Mucosa of rectum (tissue), 2 donors: ENCODE results near the gene GABBR2.

ENCODE experiments used
- H3K27ac ChIP-seq, 2 donors: one replicate each; pipeline ENCODE4 v1.7.0; 2013; ENCODE audit warnings: inconsistent platforms in 2 of 2, low read depth in 2 of 2, low read length in 2 of 2
- H3K27me3 ChIP-seq, 2 donors: one replicate each; pipeline ENCODE4 v1.7.0; 2013; ENCODE audit warnings: low read length in 2 of 2; ENCODE audit not compliant: control insufficient read depth in 2 of 2, insufficient read depth in 2 of 2
- H3K36me3 ChIP-seq, 2 donors: one replicate each; pipeline ENCODE4 v1.7.0; 2013; ENCODE audit warnings: low read length in 2 of 2; ENCODE audit not compliant: control insufficient read depth in 2 of 2, insufficient read depth in 2 of 2
- H3K4me1 ChIP-seq, 2 donors: one replicate each; pipeline ENCODE4 v1.7.0; 2013; ENCODE audit warnings: low read length in 2 of 2, mild to moderate bottlenecking in 1 of 2; ENCODE audit not compliant: control insufficient read depth in 2 of 2, insufficient read depth in 2 of 2
- H3K4me3 ChIP-seq, 2 donors: one replicate each; pipeline ENCODE4 v1.7.0; 2013; ENCODE audit warnings: low read length in 2 of 2
- H3K9ac ChIP-seq, 2 donors: one replicate each; pipeline ENCODE4 v1.7.0; 2013; ENCODE audit warnings: low read length in 2 of 2, low read depth in 1 of 2, mild to moderate bottlenecking in 1 of 2
- H3K9me3 ChIP-seq, 2 donors: one replicate each; pipeline ENCODE4 v1.7.0; 2013; ENCODE audit warnings: low read length in 2 of 2; ENCODE audit not compliant: control insufficient read depth in 2 of 2
- donor health status: healthy.
- donor health status: Normal muscosa, but diverticular disease.

Gene GABBR2

DNA sequence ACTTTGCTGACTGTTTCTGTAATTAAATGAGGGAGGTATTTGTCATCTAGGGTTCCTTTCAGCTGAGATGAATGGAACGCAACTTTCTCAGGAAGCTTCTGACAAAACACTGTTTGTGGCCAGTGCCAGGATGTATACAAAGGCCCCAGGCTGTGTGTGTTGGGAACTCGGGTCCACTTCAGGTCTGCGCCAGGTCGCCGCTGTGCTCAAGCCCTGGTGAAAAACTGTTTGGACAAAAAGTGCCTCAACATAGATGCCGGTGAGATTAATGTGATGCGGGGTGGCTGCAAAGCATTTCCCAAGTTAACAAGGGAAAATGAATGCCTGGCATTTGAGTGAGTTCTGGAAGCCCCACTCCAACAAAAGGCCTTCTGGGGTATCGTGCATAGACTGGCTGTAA is 156.4 kb downstream of the GABBR2 start:
- Histone ChIP-seq H3K9me3 (no peaks in the 10 kb centered on the region), H3K27ac (no peak overlapping the region), H3K4me1 (no peaks in the 10 kb centered on the region), H3K9ac (no peak overlapping the region), H3K36me3 (no peaks in the 10 kb centered on the region), H3K27me3 (no peaks in the 10 kb centered on the region), H3K4me3 (no peak overlapping the region)

DNA sequence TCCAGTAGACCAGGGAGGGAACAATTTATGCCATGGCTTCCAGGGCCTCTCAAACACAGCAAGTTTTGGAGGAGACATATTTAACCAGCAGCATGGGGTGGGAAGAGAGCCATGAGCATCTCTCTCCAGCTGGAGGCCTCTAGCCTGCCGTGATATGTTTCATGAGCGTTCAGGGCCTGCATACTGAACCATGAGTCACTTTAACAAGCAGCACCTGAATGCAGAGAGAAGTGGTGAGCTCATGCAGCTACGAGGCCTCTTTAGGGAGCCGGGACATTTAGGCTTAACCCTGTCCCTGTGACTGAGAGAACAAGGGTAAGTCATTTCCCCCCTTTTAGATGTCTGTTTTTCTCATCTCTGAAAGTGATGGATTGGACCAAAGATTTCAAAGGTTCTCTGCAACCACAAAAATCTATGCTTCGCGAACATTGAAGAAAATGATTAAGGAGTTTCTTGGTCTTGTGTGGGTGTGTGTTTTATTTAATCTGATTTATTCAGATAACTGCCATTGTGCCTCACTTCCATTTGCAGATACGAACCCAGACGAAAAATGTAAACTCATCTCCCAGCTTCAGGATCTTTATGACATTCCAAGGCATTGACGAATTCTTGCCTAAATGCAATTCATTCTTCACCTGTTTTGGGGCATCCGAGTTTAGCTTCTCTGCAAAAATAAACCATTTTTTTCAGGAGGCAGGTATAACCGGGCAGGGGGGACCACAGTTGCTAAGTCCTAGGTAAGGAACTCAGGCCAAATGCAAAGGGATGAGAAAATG is 157.0 kb downstream of the GABBR2 start:
- Histone ChIP-seq H3K27me3 (no peaks in the 10 kb centered on the region), H3K4me1 (no peaks in the 10 kb centered on the region), H3K9me3 (no peaks in the 10 kb centered on the region), H3K36me3 (no peaks in the 10 kb centered on the region), H3K27ac (no peak overlapping the region), H3K4me3 (no peak overlapping the region), H3K9ac (no peak overlapping the region)

DNA sequence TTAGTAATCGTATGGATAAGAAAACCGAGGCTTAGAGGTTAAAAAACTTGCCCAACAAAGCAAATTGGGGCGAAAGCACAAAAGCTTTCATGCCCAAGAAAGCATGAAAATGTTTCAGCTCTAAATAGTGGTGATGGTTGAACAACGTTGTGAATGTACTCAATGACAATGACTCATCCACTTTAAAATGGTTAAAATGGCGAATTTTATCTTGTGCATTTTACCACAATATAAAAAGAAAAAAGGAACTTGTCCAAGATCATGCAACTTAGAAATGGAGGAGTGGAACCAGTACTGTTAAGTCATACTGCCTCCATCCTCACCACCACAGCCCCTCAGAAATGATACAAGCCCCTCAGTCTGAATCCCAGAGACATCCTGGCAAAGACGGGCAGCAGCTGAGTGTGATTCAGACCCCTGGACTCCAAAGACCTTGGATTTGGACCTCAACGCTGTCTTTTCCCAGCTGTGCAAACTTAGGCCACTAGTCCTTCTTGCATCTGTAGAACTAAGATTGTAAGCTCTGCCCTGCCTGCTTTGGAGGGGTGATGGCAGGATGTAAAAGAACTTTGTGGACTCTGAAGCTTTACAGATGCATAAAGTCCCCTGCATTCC is 158.4 kb downstream of the GABBR2 start:
- Histone ChIP-seq H3K9ac (no peak overlapping the region), H3K36me3 (no peaks in the 10 kb centered on the region), H3K9me3 (no peaks in the 10 kb centered on the region), H3K4me1 (no peaks in the 10 kb centered on the region), H3K27me3 (no peaks in the 10 kb centered on the region), H3K4me3 (no peak overlapping the region), H3K27ac (no peak overlapping the region)

DNA sequence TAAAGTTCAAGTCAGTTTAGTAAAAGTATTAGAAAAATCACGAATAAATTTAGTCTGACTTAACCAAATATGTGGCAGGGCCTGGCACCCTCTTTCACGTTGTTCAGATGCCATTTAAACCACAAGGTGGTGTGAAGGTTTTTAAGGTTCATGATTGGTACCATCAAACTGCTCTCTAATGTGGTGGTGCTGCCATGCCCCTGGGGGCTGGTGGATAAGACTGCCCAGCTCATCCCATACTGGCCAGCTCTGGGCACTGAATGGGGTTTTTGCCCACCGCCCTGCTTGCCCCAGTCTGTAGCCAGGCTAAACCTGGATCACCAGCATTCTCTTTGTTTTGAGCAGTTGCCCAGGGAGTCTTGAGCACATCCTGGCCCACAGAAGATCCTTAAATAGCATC is 159.3 kb downstream of the GABBR2 start:
- no peak overlapping the region for H3K4me3 ChIP-seq

DNA sequence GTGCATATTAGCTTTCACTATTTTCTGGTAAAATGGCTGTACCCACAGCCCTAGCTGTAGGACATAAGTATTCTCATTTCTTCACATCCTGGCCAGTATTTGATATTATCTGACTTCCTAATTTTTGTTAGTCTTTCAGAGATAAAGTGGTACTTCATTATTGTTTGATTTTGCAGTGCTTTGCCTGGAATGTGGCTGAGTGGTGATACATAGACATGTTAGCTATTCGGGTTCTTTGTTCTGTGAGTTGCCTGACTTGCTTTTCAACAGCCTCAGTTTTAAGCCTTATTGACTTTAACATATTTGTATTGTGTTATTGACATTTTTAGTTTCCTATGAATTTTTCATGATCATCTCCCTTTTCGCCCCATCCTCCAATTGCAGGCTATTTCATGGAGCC is 161.1 kb downstream of the GABBR2 start:
- Histone ChIP-seq H3K9me3 (no peaks in the 10 kb centered on the region), H3K9ac (no peak overlapping the region), H3K36me3 (no peaks in the 10 kb centered on the region), H3K27me3 (no peaks in the 10 kb centered on the region), H3K27ac (no peak overlapping the region), H3K4me3 (no peak overlapping the region), H3K4me1 (no peaks in the 10 kb centered on the region)

More for the DNA sequence above, 159.3 kb downstream of the GABBR2 start:
- Histone ChIP-seq H3K27ac (no peak overlapping the region), H3K9ac (no peak overlapping the region), H3K27me3 (no peaks in the 10 kb centered on the region), H3K4me1 (no peaks in the 10 kb centered on the region), H3K9me3 (no peaks in the 10 kb centered on the region), H3K36me3 (no peaks in the 10 kb centered on the region)

DNA sequence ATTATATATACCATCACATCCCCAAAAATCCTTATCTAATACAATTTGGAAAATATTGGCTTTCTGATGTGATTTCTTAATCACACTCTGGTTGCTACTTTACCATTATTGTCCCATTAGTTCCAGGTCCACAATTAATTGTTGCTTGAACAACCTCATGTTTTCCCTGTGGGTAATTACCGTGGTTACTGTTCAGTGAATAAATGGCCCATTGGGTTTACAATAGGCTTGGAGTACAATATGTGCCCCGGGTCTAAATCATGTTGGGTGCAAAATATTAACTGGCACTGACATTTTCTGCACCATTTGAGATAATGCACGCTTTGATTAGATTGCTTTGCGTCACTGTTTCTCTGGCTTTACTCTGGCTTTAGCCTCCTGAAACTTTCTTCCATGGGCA is 163.7 kb downstream of the GABBR2 start:
- no peaks in the 10 kb centered on the region for H3K4me1 ChIP-seq
- H3K9ac ChIP-seq, result no peak overlapping the region
- H3K27me3 ChIP-seq, result no peaks in the 10 kb centered on the region

DNA sequence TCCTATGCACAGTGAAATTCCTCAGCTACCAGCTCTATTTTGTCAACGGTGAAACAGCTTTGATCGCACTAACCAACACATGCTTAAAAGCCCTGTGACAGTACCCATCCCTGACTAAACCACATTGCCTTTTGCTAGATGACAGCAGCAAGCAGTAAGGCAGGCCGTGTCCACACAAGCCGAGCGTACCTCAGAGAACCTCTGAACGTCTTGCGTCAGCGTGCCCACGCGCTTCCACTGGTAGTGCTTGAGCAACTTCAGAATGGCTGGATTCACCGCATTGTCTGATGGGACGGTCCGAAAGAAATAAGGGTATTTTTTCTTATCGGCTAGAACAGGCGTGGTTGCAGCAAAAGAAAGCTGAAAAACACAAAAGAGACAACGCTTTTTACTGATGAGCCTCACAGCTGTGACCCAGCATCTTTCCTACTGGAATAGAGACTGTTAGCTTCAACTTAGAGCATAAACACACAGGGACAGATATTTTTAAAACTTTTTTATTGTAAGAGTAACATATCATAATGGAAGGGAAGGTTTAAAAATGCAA is 167.0 kb downstream of the GABBR2 start:
- H3K36me3 ChIP-seq, result no peaks in the 10 kb centered on the region

More for the DNA sequence above, 163.7 kb downstream of the GABBR2 start:
- no peaks in the 10 kb centered on the region for H3K9me3 ChIP-seq
- H3K27ac ChIP-seq, result no peak overlapping the region
- H3K36me3 ChIP-seq, result no peaks in the 10 kb centered on the region
- no peak overlapping the region for H3K4me3 ChIP-seq

DNA sequence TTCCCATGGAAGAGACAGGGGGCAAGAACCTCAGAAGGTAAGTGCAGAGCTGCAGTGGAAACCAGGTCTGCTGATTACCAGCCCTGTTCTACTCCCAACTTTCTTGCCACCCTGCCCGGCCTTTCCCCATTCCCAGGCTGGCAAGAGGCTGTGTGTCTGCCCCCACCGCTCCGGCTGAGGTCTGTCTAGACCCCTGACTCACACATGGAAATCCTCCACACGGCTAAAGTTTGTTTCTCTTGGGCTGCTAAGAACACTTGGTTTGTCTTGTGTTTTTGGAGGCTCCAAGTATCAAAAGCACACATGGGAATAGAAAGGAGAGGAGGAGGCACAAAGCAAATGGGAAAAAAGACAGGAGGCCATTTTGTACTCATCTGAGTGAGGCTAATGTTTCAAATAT is 168.3 kb downstream of the GABBR2 start:
- no peaks in the 10 kb centered on the region for H3K9me3 ChIP-seq
- no peaks in the 10 kb centered on the region for H3K4me1 ChIP-seq
- H3K9ac ChIP-seq, result no peak overlapping the region
- H3K27ac ChIP-seq, result no peak overlapping the region
- no peaks in the 10 kb centered on the region for H3K36me3 ChIP-seq
- H3K4me3 ChIP-seq, result no peak overlapping the region
- H3K27me3 ChIP-seq, result no peaks in the 10 kb centered on the region

More for the DNA sequence above, 167.0 kb downstream of the GABBR2 start:
- Histone ChIP-seq H3K27me3 (no peaks in the 10 kb centered on the region), H3K4me1 (no peaks in the 10 kb centered on the region), H3K9ac (no peak overlapping the region), H3K4me3 (no peak overlapping the region), H3K27ac (no peak overlapping the region), H3K9me3 (no peaks in the 10 kb centered on the region)

DNA sequence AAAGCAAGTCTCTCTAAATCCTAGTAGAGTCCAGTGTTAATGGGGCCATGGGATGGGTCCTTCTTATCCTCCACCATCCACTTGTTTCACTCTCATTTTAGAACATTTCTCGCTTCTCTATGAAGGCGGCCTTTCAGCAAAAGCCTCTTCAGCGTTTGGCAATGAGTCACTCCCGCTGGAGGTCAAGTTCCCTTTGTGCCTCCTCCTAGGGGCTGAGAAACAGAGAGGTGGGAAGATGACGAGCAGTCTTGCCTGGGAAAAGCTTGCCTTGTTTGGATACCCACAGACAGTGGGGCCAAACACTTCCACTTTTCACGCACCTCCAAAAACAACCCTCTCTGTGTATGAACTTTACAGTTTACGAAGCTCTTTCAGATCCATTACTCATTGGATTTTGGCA is 168.8 kb downstream of the GABBR2 start:
- Histone ChIP-seq H3K27me3 (no peaks in the 10 kb centered on the region), H3K4me1 (no peaks in the 10 kb centered on the region), H3K27ac (no peak overlapping the region), H3K4me3 (no peak overlapping the region), H3K36me3 (no peaks in the 10 kb centered on the region), H3K9ac (no peak overlapping the region), H3K9me3 (no peaks in the 10 kb centered on the region)

DNA sequence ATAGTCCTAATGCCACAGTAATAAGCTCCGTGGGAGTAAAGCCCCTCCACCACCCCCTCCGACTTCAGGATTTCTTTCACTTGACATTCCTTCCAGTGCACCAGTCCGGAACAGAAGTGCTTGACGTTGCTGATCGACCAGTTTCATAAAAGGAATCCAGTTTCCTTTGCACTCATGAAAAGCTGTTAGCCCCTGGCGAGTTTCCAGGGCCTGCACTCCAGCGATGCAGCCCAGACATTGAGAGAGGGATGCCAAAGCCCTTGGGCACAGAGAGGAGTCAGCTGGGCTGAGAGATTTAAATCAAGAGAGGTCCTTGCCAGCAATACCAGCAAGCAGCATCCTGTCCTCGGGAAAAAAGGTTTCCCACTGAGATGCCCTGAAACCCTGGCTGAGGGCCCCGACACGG is 170.1 kb downstream of the GABBR2 start:
- H3K27ac ChIP-seq, result no peak overlapping the region
- H3K9me3 ChIP-seq, result no peaks in the 10 kb centered on the region
- no peaks in the 10 kb centered on the region for H3K4me1 ChIP-seq
- no peak overlapping the region for H3K4me3 ChIP-seq
- no peaks in the 10 kb centered on the region for H3K36me3 ChIP-seq
- H3K9ac ChIP-seq, result no peak overlapping the region
- no peaks in the 10 kb centered on the region for H3K27me3 ChIP-seq
